A549 (cell line): Measurements from ENCODE around the gene PLTP. TPM values are rescaled to one million over a fixed set of nuclear protein-coding genes. Genes with fewer than 3 reads are reported as not detected.
"Not testable (repeated sequence)": the region's sequence is repeated elsewhere in the genome, so short reads cannot be mapped to it uniquely, and the experiment has no call there.

Experiments
- ATAC-seq, 2 experiments: fragments of 200-7000 bp in 1 of 2; fragments of >200 bp in 1 of 2; cut with Nextera tagmentation in 1 of 2; cut with Tn5 transposase in 1 of 2; 3 replicates each; pipeline versions ENCODE4 v1.8.0 to v1.9.1; 2018 to 2020; ENCODE audit warnings: mild to moderate bottlenecking in 1 of 2, moderate library complexity in 1 of 2
- CTCF ChIA-PET: fragments of 300-600 bp; sonication (Branson Sonifier 250); formaldehyde crosslinking; extraction: SDS; loops from one replicate; lab custom pipeline; 2021; ENCODE audit warnings: antibody characterized with exemption, inconsistent platforms; lab: Yijun Ruan, JAX
- POLR2A ChIA-PET: fragments of 350-600 bp; formaldehyde crosslinking; extraction: SDS; loops from one replicate; lab custom pipeline; 2021; ENCODE audit warnings: antibody characterized with exemption, inconsistent platforms; lab: Yijun Ruan, JAX
- DNase-seq, 2 experiments: peaks; one replicate each; pipeline versions ENCODE4 v3.0.0 to v3.0.0-alpha.2; 2011 to 2016; ENCODE audit warnings: low read depth in 1 of 2, low spot score in 1 of 2
- FAIRE-seq: peaks from 2 replicates; lab custom pipeline; 2011; peaks lifted over from hg19 to GRCh38; lab: Jason Lieb, UNC
- H3K27ac ChIP-seq, 2 experiments: fragments of >200 bp; sonication (Bioruptor Twin); formaldehyde crosslinking; 3 replicates each; pipeline ENCODE4 v1.5.1; 2016 to 2017
- H3K4me1 ChIP-seq: fragments of >200 bp; sonication (Bioruptor Twin); formaldehyde crosslinking; 3 replicates; pipeline ENCODE4 v1.6.1; 2016
- H3K4me2 ChIP-seq: fragments of >200 bp; sonication (Bioruptor Twin); formaldehyde crosslinking; 3 replicates; pipeline ENCODE4 v1.6.1; 2016
- H3K4me3 ChIP-seq: fragments of >200 bp; sonication (Bioruptor Twin); formaldehyde crosslinking; 3 replicates; pipeline ENCODE4 v1.5.1; 2016
- H3K9me3 ChIP-seq: fragments of >200 bp; sonication (Bioruptor Twin); formaldehyde crosslinking; 3 replicates; pipeline ENCODE4 v1.6.1; 2016
- CBX8 ChIP-seq: fragments of 200-600 bp; sonication (generic); IDR thresholded peaks from 2 replicates; pipeline ENCODE4 v1.6.1; 2016
- CHD2 ChIP-seq: fragments of 150-350 bp; IDR thresholded peaks from 2 replicates; pipeline ENCODE4 v1.6.1; 2014; ENCODE audit warnings: low read length; ENCODE audit not compliant: partially characterized antibody
- CHD4 ChIP-seq: fragments of 200-600 bp; sonication (generic); IDR thresholded peaks from 2 replicates; pipeline ENCODE4 v1.6.1; 2016; ENCODE audit warnings: antibody characterized with exemption, mild to moderate bottlenecking, borderline replicate concordance
- EHF ChIP-seq: fragments of 250-450 bp; sonication (Bioruptor Pico); IDR thresholded peaks from 2 replicates; pipeline ENCODE4 v1.5.0; 2020; ENCODE audit warnings: mild to moderate bottlenecking
- EP300 ChIP-seq, 2 experiments: fragments of >200 bp; sonication (Bioruptor Twin); formaldehyde crosslinking; IDR thresholded peaks; 2 replicates in 1 of 2; 3 replicates in 1 of 2; pipeline ENCODE4 v1.6.1; 2016 to 2017
- ESRRA ChIP-seq: fragments of 150-350 bp; IDR thresholded peaks from 2 replicates; pipeline ENCODE4 v1.6.1; 2014; ENCODE audit warnings: mild to moderate bottlenecking, low read length, borderline replicate concordance
- JUN ChIP-seq, 2 experiments: fragments of >200 bp; sonication (Bioruptor Twin); formaldehyde crosslinking; IDR thresholded peaks; 2 replicates in 1 of 2; 3 replicates in 1 of 2; pipeline ENCODE4 v1.6.1; 2016 to 2017
- KDM1A ChIP-seq: fragments of 200-600 bp; sonication (generic); IDR thresholded peaks from 2 replicates; pipeline ENCODE4 v1.6.1; 2016; ENCODE audit warnings: low read depth, mild to moderate bottlenecking
- KDM5A ChIP-seq: fragments of 200-600 bp; sonication (generic); IDR thresholded peaks from 2 replicates; pipeline ENCODE4 v1.6.1; 2016; ENCODE audit warnings: antibody characterized with exemption, mild to moderate bottlenecking
- MAFK ChIP-seq: fragments of 450-650 bp; IDR thresholded peaks from 2 replicates; pipeline ENCODE4 v1.6.1; 2014; ENCODE audit not compliant: partially characterized antibody
- NPAS2 ChIP-seq: fragments of 250-450 bp; sonication (Bioruptor Pico); IDR thresholded peaks from 2 replicates; pipeline ENCODE4 v1.8.0; 2022; ENCODE audit warnings: mild to moderate bottlenecking, moderate library complexity, borderline replicate concordance
- NR3C1 ChIP-seq: fragments of >200 bp; sonication (Bioruptor Twin); formaldehyde crosslinking; IDR thresholded peaks from 3 replicates; pipeline ENCODE4 v1.6.1; 2017
- POLR2A ChIP-seq: IDR thresholded peaks from 2 replicates; pipeline ENCODE4 v1.6.1; 2012; ENCODE audit warnings: mild to moderate bottlenecking, low read length
- ZFP36 ChIP-seq: fragments of 450-650 bp; IDR thresholded peaks from 2 replicates; pipeline ENCODE4 v1.6.1; 2014; ENCODE audit warnings: borderline replicate concordance; ENCODE audit not compliant: partially characterized antibody
- WGBS: methylation state at CpG from one replicate; pipeline ENCODE4 v1.1.6; 2017; ENCODE audit errors: missing lambda C conversion rate; 5-methylcytosine and 5-hydroxymethylcytosine counted together
- polyA plus RNA-seq, 4 experiments: library from polyadenylated mRNA; depleted of rRNA in 3 of 4; stranded (reverse); fragments of >200 nt; fragmentation: RNase III in 1 of 4; extraction: RNeasy Plus Mini Kit Qiagen cat#74134 plus additional on column Dnase treatment in 1 of 4; gene quantifications; 2 replicates in 3 of 4; 3 replicates in 1 of 4; pipeline ENCODE4 v1.2.3, GENCODE V29; 2011 to 2017
- TF ChIP-seq, protein P1 (sequence below): fragments of 200-600 bp; sonication (generic); IDR thresholded peaks from 2 replicates; pipeline ENCODE4 v1.6.1; 2016; ENCODE audit warnings: antibody characterized with exemption, mild to moderate bottlenecking, moderate library complexity
- TF ChIP-seq, protein P2 (sequence below): IDR thresholded peaks from 2 replicates; pipeline ENCODE4 v1.6.1; 2012; ENCODE audit warnings: low read depth, borderline replicate concordance

The PLTP gene
- polyA plus RNA-seq, 2 of the 4 experiments (the other 2 are of a cell fraction) = 1.6 to 2.7 TPM

DNA sequence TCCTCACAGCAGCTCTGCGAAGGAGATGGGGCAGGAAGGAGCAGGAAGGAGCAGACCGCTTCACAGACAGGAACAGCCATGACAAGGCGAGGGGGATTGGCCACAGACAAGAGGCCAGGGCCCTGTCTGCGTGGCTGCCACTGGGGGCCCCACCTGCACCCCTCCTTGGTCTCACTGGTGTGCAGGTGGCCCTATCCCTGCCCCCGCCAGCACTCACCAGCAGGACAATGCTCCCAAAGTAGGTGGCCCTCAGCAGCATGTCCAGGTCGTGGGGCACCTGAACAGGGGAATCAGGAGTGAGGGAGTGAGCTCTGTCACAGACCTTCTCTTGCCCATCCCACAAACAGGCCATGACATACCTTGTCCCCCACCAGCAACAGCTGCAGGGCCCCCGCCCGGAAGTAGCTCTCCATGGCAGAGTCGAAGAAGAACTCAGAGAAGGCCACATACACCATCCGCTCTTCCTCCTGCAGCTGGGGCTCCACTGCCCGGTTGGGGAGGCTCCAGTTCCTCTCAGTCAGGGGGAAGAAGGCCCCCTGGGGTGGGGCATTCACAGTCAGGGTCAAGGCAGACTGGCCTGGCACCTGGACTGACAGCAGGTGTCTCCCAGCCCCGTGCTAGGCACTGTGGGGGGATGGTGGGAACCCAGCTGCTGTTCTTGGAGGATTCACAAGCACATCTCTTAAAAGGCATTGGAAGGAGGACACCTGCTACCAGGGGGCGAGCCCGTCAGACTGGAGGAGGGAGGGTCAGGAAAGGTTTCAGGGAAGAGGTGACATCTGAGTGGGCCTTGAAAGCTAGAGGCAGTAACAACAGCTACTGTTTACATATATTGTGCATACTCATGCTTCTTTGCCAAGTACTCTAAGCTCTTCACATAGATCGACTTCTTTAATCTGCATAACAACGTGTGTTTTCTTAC is 7.1 kb downstream of the PLTP start:
- FAIRE-seq (no peak), DNase-seq (no peak), ATAC-seq (peak; percentile 10 to 22; a peak in 3 of 6 replicates)
- Histone ChIP-seq H3K4me3 (no peak overlapping the region), H3K4me1 (peaks cover 15% of the 10 kb centered on the region)
- POLR2A ChIA-PET = interaction anchor here (0.7 to 1.8 kb wide), 6 partner anchors 11 to 30 kb away, joined by 3 to 6 read pairs (median 4); partner anchors contain the start of gene CTSA
- no peak for TF ChIP-seq CBX8
- 0 out of 5 replicates have a peak, but pooled peaks of 1 of the 2 experiments have one; percentile 4 for TF ChIP-seq JUN (IDR thresholded peaks at IDR 0.05)
- TF ChIP-seq, all 56 proteins: peak for 1
- Histone ChIP-seq H3K9me3 (no peaks in the 10 kb centered on the region), H3K27ac (peak overlapping the region in 1 of 2 experiments; percentile 31; a peak in 1 of 6 replicates), H3K4me2 (peak overlapping the region; percentile 32; the same call in 2 of the 3 replicates)
- CTCF ChIA-PET = interaction anchor here (0.6 to 2.4 kb wide), 11 partner anchors 12 to 134 kb away, joined by 3 to 9 read pairs (median 4); partner anchors contain the start of gene CTSA
- WGBS = 71% methylated on average over 14 of the region's 16 CpGs

DNA sequence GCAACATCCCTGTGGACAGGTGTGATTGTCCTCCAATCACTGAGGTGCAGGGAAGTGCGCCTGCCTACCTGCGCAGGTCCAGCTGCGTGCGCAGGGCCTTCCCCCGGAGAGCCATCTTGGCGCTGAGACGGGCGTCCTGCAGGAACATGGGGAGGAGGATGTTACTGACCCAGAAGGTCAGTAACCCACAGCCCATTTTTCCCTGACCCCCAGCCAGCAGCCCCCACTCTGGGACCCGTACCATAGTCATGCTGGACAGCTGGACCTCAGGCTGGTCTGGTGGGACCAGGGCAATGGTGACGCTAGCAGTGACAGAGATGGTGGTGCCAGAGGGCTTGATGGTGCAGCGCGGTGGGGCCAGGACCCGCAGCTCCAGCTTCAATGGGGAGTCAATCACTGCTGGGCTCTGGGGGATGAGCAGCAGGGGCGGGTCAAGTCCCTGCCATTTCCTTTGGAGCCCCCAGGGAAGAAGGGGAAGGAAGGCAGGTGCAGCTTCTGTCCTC is 9.7 kb downstream of the PLTP start:
- WGBS = 85% methylated on average over 14 of the region's 14 CpGs
- CTCF ChIA-PET = interaction anchor here (0.6 to 1.1 kb wide), 2 partner anchors 104 to 136 kb away, joined by 3 to 4 read pairs; no protein-coding TSS in a partner anchor

DNA sequence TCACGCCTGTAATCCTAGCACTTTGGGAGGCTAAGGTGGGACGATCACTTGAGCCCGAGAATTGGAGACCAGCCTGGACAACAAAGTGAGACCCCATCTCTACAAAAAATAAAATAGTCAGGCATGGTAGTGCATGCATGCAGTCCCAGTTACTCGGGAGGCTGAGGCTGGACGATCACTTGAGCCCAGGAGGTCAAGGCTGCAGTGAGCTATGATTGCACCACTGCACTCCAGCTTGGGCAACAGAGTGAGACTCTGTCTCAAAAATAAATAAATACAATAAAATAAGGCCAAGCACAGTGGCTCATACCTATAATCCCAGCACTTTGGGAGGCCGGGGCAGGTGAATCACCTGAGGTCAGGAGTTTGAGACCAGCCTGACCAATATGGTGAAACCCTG is 10.6 kb downstream of the PLTP start:
- H3K9me3 ChIP-seq, ATAC-seq, POLR2A ChIA-PET: not testable (repeated sequence)

More for the DNA sequence above, 9.7 kb downstream of the PLTP start:
- no peak for TF ChIP-seq EP300 (IDR thresholded peaks at IDR 0.05)
- TF ChIP-seq ESRRA = no peak
- no peak for TF ChIP-seq ZFP36
- TF ChIP-seq MAFK = no peak
- no peak for TF ChIP-seq CHD4
- TF ChIP-seq CHD2 = no peak
- no peak for TF ChIP-seq JUN (IDR thresholded peaks at IDR 0.05)
- TF ChIP-seq NR3C1 = no peak
- TF ChIP-seq POLR2A = no peak
- no peak for TF ChIP-seq EHF (CRISPR knock-in tag)
- TF ChIP-seq, protein P1, sequence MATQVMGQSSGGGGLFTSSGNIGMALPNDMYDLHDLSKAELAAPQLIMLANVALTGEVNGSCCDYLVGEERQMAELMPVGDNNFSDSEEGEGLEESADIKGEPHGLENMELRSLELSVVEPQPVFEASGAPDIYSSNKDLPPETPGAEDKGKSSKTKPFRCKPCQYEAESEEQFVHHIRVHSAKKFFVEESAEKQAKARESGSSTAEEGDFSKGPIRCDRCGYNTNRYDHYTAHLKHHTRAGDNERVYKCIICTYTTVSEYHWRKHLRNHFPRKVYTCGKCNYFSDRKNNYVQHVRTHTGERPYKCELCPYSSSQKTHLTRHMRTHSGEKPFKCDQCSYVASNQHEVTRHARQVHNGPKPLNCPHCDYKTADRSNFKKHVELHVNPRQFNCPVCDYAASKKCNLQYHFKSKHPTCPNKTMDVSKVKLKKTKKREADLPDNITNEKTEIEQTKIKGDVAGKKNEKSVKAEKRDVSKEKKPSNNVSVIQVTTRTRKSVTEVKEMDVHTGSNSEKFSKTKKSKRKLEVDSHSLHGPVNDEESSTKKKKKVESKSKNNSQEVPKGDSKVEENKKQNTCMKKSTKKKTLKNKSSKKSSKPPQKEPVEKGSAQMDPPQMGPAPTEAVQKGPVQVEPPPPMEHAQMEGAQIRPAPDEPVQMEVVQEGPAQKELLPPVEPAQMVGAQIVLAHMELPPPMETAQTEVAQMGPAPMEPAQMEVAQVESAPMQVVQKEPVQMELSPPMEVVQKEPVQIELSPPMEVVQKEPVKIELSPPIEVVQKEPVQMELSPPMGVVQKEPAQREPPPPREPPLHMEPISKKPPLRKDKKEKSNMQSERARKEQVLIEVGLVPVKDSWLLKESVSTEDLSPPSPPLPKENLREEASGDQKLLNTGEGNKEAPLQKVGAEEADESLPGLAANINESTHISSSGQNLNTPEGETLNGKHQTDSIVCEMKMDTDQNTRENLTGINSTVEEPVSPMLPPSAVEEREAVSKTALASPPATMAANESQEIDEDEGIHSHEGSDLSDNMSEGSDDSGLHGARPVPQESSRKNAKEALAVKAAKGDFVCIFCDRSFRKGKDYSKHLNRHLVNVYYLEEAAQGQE = no peak
- TF ChIP-seq, protein P2, sequence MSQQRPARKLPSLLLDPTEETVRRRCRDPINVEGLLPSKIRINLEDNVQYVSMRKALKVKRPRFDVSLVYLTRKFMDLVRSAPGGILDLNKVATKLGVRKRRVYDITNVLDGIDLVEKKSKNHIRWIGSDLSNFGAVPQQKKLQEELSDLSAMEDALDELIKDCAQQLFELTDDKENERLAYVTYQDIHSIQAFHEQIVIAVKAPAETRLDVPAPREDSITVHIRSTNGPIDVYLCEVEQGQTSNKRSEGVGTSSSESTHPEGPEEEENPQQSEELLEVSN = no peak
- TF ChIP-seq KDM5A = no peak
- no peak for TF ChIP-seq KDM1A
- no peak for TF ChIP-seq NPAS2
- Histone ChIP-seq H3K4me3 (no peak overlapping the region), H3K9me3 (no peaks in the 10 kb centered on the region), H3K27ac (no peak overlapping the region), H3K4me1 (peaks cover 15% of the 10 kb centered on the region), H3K4me2 (no peak overlapping the region)
- FAIRE-seq (no peak), ATAC-seq (no peak; a peak in 1 of 6 replicates), DNase-seq (no peak)
- POLR2A ChIA-PET = no interaction called here

More for the DNA sequence above, 10.6 kb downstream of the PLTP start:
- 91% methylated on average over 6 of the region's 6 CpGs for WGBS
- FAIRE-seq, DNase-seq, H3K4me3 ChIP-seq, H3K4me2 ChIP-seq, H3K27ac ChIP-seq, CTCF ChIA-PET: not testable (repeated sequence)
- peaks cover 14% of the 10 kb centered on the region for H3K4me1 ChIP-seq
